Esophagus muscularis mucosa (tissue), 4 donors: ENCODE measurements around the gene RTN3. TPM values are rescaled to one million over a fixed set of nuclear protein-coding genes. Genes with fewer than 3 reads are reported as not detected.

Source experiments
- DNase-seq: peaks from one replicate; pipeline ENCODE4 v3.0.0-alpha.2; 2017; ENCODE audit errors: extremely low spot score
- H3K27ac ChIP-seq, 4 donors: fragments of 200-600 bp; sonication (generic); replicated peaks in 1 of 4; 1 replicate in 3 of 4; 2 replicates in 1 of 4; pipeline ENCODE4 v1.5.1; 2016 to 2019; ENCODE audit warnings: mild to moderate bottlenecking in 1 of 4
- H3K27me3 ChIP-seq, 4 donors: fragments of 200-600 bp; sonication (generic); one replicate each; pipeline versions ENCODE4 v1.5.1 to v1.6.0; 2016 to 2019
- H3K36me3 ChIP-seq, 4 donors: fragments of 200-600 bp; sonication (generic); one replicate each; pipeline ENCODE4 v1.5.1; 2016 to 2019
- H3K4me1 ChIP-seq, 4 donors: fragments of 200-600 bp; sonication (generic); one replicate each; pipeline ENCODE4 v1.5.1; 2016 to 2019
- H3K4me3 ChIP-seq, 4 donors: fragments of 200-600 bp; sonication (generic); 1 replicate in 2 of 4; 2 replicates in 2 of 4; pipeline ENCODE4 v1.5.1; 2016 to 2019; ENCODE audit warnings: mild to moderate bottlenecking in 4 of 4, moderate library complexity in 1 of 4
- H3K9me3 ChIP-seq, 4 donors: fragments of 200-600 bp; sonication (generic); 1 replicate in 3 of 4; 2 replicates in 1 of 4; pipeline ENCODE4 v1.5.1; 2016 to 2019
- CTCF ChIP-seq, 3 experiments: fragments of 200-600 bp in 2 of 3; fragments of 450-650 bp in 1 of 3; sonication (generic) in 2 of 3; IDR thresholded peaks; one replicate each; pipeline ENCODE4 v1.5.1; 2017 to 2019; ENCODE audit warnings: antibody characterized with exemption in 3 of 3, mild to moderate bottlenecking in 2 of 3, moderate library complexity in 1 of 3
- EP300 ChIP-seq: sonication (generic); formaldehyde crosslinking; IDR thresholded peaks from one replicate; pipeline ENCODE4 v1.6.1; 2017; ENCODE audit warnings: antibody characterized with exemption
- POLR2A ChIP-seq: fragments of 450-650 bp; IDR thresholded peaks from one replicate; pipeline ENCODE4 v1.6.1; 2017; ENCODE audit warnings: antibody characterized with exemption, moderate library complexity, mild to moderate bottlenecking, low read depth
- POLR2AphosphoS5 ChIP-seq, 2 donors: sonication (generic); formaldehyde crosslinking; IDR thresholded peaks; one replicate each; pipeline ENCODE4 v1.6.1; 2017; ENCODE audit warnings: antibody characterized with exemption in 2 of 2
- WGBS: methylation state at CpG from one replicate; pipeline ENCODE4 v1.1.5; 2018; 5-methylcytosine and 5-hydroxymethylcytosine counted together
- intact Hi-C: fragments of 100-400 bp; cut with DNase I; formaldehyde crosslinking; loops from one replicate; pipeline ENCODE4 v1.15.1; 2023
- total RNA-seq, 4 donors: library from RNA; depleted of rRNA; stranded (reverse); fragments of >200 nt; gene quantifications; one replicate each; pipeline versions ENCODE4 v1.1.0 to v1.2.1, GENCODE V29; 2016

The RTN3 gene
- total RNA-seq, 4 donors from 2014 or later: 79.5 to 97.4 (median 87.1) TPM

DNA sequence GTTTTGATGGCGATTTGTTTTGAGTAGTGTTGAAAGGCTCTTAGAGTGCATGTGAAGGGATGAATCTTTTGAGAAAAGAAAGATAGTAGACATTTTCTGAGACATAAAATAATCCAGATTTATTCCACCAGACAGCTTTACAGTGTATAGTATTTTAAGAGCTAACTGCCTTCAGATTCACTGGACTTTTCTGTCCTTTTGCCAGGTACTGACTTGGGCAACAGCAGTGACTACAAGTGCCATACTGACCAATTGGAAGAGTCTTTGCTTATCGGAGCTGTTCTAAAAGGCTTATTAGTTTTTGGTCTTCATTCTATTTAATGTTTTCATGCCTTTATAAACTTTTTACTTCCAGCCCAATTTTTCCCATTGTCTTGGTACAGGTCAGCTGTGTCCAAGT, 32.5 kb downstream of the RTN3 start:
- DNase-seq: no peak
- TF ChIP-seq CTCF (IDR thresholded peaks at IDR 0.05): no peak
- TF ChIP-seq EP300: no peak
- no peak for TF ChIP-seq POLR2AphosphoS5 (IDR thresholded peaks at IDR 0.05)
- TF ChIP-seq POLR2A: no peak
- 87% methylated on average over 2 of the region's 2 CpGs for WGBS
- H3K27me3 ChIP-seq: no peaks in the 10 kb centered on the region
- H3K27ac ChIP-seq: no peak overlapping the region
- intact Hi-C loops: no loop called here
- no peaks in the 10 kb centered on the region for H3K9me3 ChIP-seq
- no peak overlapping the region for H3K4me3 ChIP-seq
- peaks cover 0 to under 1% (median 0%) of the 10 kb centered on the region in 4 donors for H3K36me3 ChIP-seq
- H3K4me1 ChIP-seq: peaks cover 5 to 17% (median 13%) of the 10 kb centered on the region in 4 donors

- intact Hi-C loops: no loop called here
- H3K27ac ChIP-seq: no peak overlapping the region
- H3K27me3 ChIP-seq: no peaks in the 10 kb centered on the region
- H3K4me3 ChIP-seq: no peak overlapping the region
- TF ChIP-seq POLR2A: no peak
- TF ChIP-seq EP300: no peak
- TF ChIP-seq CTCF (IDR thresholded peaks at IDR 0.05): no peak
- no peak for TF ChIP-seq POLR2AphosphoS5 (IDR thresholded peaks at IDR 0.05)
- no peak for DNase-seq
- peaks cover 0 to 7% (median 3%) of the 10 kb centered on the region in 4 donors for H3K4me1 ChIP-seq
- no peaks in the 10 kb centered on the region for H3K9me3 ChIP-seq
- H3K36me3 ChIP-seq: peaks cover 0 to 7% (median 0%) of the 10 kb centered on the region in 4 donors
These were observed 34.7 kb downstream of the RTN3 start for GRCh38 chr11:63716046-63716445.

- TF ChIP-seq POLR2AphosphoS5 (IDR thresholded peaks at IDR 0.05) (no peak), EP300 (no peak), POLR2A (no peak), CTCF (IDR thresholded peaks at IDR 0.05) (no peak)
- H3K4me1 ChIP-seq: peaks cover 0 to 7% (median 3%) of the 10 kb centered on the region in 4 donors
- intact Hi-C loops: no loop called here
These were observed 37.7 kb downstream of the RTN3 start for GRCh38 chr11:63719001-63719400.

GRCh38 chr11:63719987-63720386, 38.7 kb downstream of the RTN3 start:
- TF ChIP-seq EP300: no peak
- no peak for TF ChIP-seq CTCF (IDR thresholded peaks at IDR 0.05)
- no peak for TF ChIP-seq POLR2AphosphoS5 (IDR thresholded peaks at IDR 0.05)
- no peak for TF ChIP-seq POLR2A
- 36% methylated on average over 2 of the region's 2 CpGs for WGBS
- Histone ChIP-seq H3K4me1 (peaks cover 0 to 7% (median 3%) of the 10 kb centered on the region in 4 donors), H3K27me3 (no peaks in the 10 kb centered on the region), H3K4me3 (no peak overlapping the region), H3K9me3 (no peaks in the 10 kb centered on the region), H3K27ac (no peak overlapping the region), H3K36me3 (peaks cover 0 to 7% (median 0%) of the 10 kb centered on the region in 4 donors)
- intact Hi-C loops: no loop called here
- DNase-seq: no peak

More at GRCh38 chr11:63719001-63719400, 37.7 kb downstream of the RTN3 start:
- Histone ChIP-seq H3K27ac (no peak overlapping the region), H3K36me3 (peaks cover 0 to 7% (median 0%) of the 10 kb centered on the region in 4 donors), H3K9me3 (no peaks in the 10 kb centered on the region), H3K27me3 (no peaks in the 10 kb centered on the region), H3K4me3 (no peak overlapping the region)
- DNase-seq: no peak
- WGBS: 85% methylated on average over 1 of the region's 1 CpG

DNA sequence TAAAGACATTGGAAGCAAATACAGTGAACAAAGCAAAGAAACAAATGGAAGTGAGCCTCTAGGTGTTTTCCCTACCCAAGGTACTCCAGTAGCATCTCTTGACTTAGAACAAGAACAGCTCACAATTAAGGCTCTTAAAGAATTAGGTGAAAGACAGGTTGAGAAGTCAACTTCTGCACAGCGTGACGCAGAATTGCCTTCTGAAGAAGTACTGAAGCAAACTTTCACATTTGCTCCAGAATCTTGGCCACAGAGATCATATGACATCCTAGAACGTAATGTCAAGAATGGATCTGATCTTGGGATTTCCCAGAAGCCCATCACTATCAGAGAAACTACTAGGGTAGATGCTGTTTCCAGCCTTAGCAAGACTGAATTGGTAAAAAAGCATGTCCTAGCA, 39.3 kb downstream of the RTN3 start:
- intact Hi-C loops: no loop called here
- H3K27me3 ChIP-seq: no peaks in the 10 kb centered on the region
- no peak for TF ChIP-seq CTCF (IDR thresholded peaks at IDR 0.05)
- TF ChIP-seq POLR2AphosphoS5 (IDR thresholded peaks at IDR 0.05): no peak
- no peak for TF ChIP-seq POLR2A
- TF ChIP-seq EP300: no peak
- WGBS: 100% methylated on average over 3 of the region's 3 CpGs
- no peaks in the 10 kb centered on the region for H3K9me3 ChIP-seq
- peaks cover 0 to 7% (median 0%) of the 10 kb centered on the region in 4 donors for H3K36me3 ChIP-seq
- H3K4me1 ChIP-seq: peaks cover 0 to 7% (median 3%) of the 10 kb centered on the region in 4 donors
- H3K27ac ChIP-seq: no peak overlapping the region
- DNase-seq: no peak
- H3K4me3 ChIP-seq: no peak overlapping the region
